MCF 10A (cell line): ENCODE results near the gene HDAC10. TPM values are rescaled to one million over a fixed set of nuclear protein-coding genes. Genes with fewer than 3 reads are reported as not detected.

Experiments used
- BruUV-seq: library from RNA; stranded (reverse); fragments of 400-500 nt; replicated peaks from 2 replicates; lab custom pipeline; 2021; lab: Mats Ljungman, UMichigan
- CTCF ChIA-PET: fragments of 300-600 bp; sonication (Branson Sonifier 250); formaldehyde crosslinking; extraction: SDS; loops from one replicate; lab custom pipeline; 2021; ENCODE audit warnings: antibody characterized with exemption, inconsistent platforms; lab: Yijun Ruan, JAX
- POLR2A ChIA-PET: fragments of 300-600, 350-650 bp; sonication (Branson Sonifier 250); formaldehyde crosslinking; extraction: SDS; loops from one replicate; lab custom pipeline; 2020; ENCODE audit warnings: antibody characterized with exemption, inconsistent platforms; lab: Yijun Ruan, JAX
- DNase-seq: peaks from one replicate; pipeline ENCODE4 v3.0.0-alpha.2; 2018; ENCODE audit not compliant: unreplicated experiment
- H3K27ac Mint-ChIP-seq: one replicate; pipeline ENCODE4 v1.8.0; 2022; ENCODE audit warnings: mild to moderate bottlenecking, low read depth, mixed read lengths; ENCODE audit not compliant: unreplicated experiment
- H3K27me3 Mint-ChIP-seq: one replicate; pipeline ENCODE4 v1.8.0; 2022; ENCODE audit warnings: mixed read lengths; ENCODE audit not compliant: insufficient read depth, unreplicated experiment
- H3K36me3 Mint-ChIP-seq: one replicate; pipeline ENCODE4 v1.8.0; 2022; ENCODE audit warnings: mild to moderate bottlenecking, moderate library complexity, mixed read lengths; ENCODE audit not compliant: insufficient read depth, unreplicated experiment
- H3K4me1 Mint-ChIP-seq: one replicate; pipeline ENCODE4 v1.8.0; 2022; ENCODE audit warnings: mixed read lengths; ENCODE audit not compliant: insufficient read depth, unreplicated experiment
- H3K4me3 Mint-ChIP-seq: one replicate; pipeline ENCODE4 v1.8.0; 2022; ENCODE audit warnings: mild to moderate bottlenecking, moderate library complexity, mixed read lengths; ENCODE audit not compliant: unreplicated experiment
- H3K9me3 Mint-ChIP-seq: one replicate; pipeline ENCODE4 v1.8.0; 2022; ENCODE audit warnings: mixed read lengths; ENCODE audit not compliant: unreplicated experiment
- CTCF ChIP-seq: fragments of 200-600 bp; IDR thresholded peaks from one replicate; pipeline ENCODE4 v1.8.0; 2022; ENCODE audit warnings: antibody characterized with exemption, mild to moderate bottlenecking; ENCODE audit not compliant: unreplicated experiment
- intact Hi-C: fragments of 100-400 bp; cut with micrococcal nuclease; formaldehyde crosslinking; loops from 2 replicates; pipeline ENCODE4 v1.14.1; 2022
- total RNA-seq: library from RNA; stranded (reverse); gene quantifications from 2 replicates; pipeline ENCODE4 v1.2.3, GENCODE V29; 2022

Gene HDAC10
- total RNA-seq, 1 experiment from 2014 or later, result 27.5 TPM

GRCh38 chr22:50208430-50208938, 42.6 kb downstream of the HDAC10 start:
- no peak for TF ChIP-seq CTCF
- DNase-seq, result no peak
- Mint-ChIP-seq H3K36me3 (peaks cover 75% of the 10 kb centered on the region), H3K4me1 (peaks cover 6% of the 10 kb centered on the region), H3K27me3 (no peaks in the 10 kb centered on the region), H3K9me3 (no peaks in the 10 kb centered on the region), H3K4me3 (no peak overlapping the region), H3K27ac (no peak overlapping the region)
- intact Hi-C loops, result no loop called here
- no TSS peak for BruUV-seq
- ChIA-PET POLR2A (interaction anchor here (0.9 to 2.1 kb wide), 2 partner anchors 14 to 60 kb away, joined by 4 to 7 read pairs; no protein-coding TSS in a partner anchor), CTCF (interaction anchor here (0.5 to 3.1 kb wide), 6 partner anchors 18 to 404 kb away, joined by 3 to 14 read pairs (median 6); no protein-coding TSS in a partner anchor)

- BruUV-seq, result no TSS peak
- no peak for TF ChIP-seq CTCF
- no peaks in the 10 kb centered on the region for H3K27me3 Mint-ChIP-seq
- peaks cover 6% of the 10 kb centered on the region for H3K4me1 Mint-ChIP-seq
- no peak overlapping the region for H3K27ac Mint-ChIP-seq
- H3K9me3 Mint-ChIP-seq, result no peaks in the 10 kb centered on the region
- ChIA-PET POLR2A (interaction anchor here (2.1 kb wide), 1 partner anchor 13 kb away, joined by 7 read pairs; no protein-coding TSS in a partner anchor), CTCF (interaction anchor here (0.7 to 3.1 kb wide), 7 partner anchors 16 to 160 kb away, joined by 3 to 14 read pairs (median 4); no protein-coding TSS in a partner anchor)
- intact Hi-C loops, result no loop called here
- DNase-seq, result no peak
- H3K36me3 Mint-ChIP-seq, result peaks cover 74% of the 10 kb centered on the region
- no peak overlapping the region for H3K4me3 Mint-ChIP-seq
Observed at GRCh38 chr22:50207383-50208140, 43.5 kb downstream of the HDAC10 start.

- intact Hi-C loops, result no loop called here
- POLR2A ChIA-PET, result interaction anchor here (0.9 to 1.0 kb wide), 2 partner anchors 15 to 88 kb away, joined by 3 to 4 read pairs; no protein-coding TSS in a partner anchor
Observed at GRCh38 chr22:50206599-50206998, 44.5 kb downstream of the HDAC10 start.

More at GRCh38 chr22:50206599-50206998, 44.5 kb downstream of the HDAC10 start:
- BruUV-seq, result no TSS peak
- no peak for TF ChIP-seq CTCF
- no peak for DNase-seq
- H3K36me3 Mint-ChIP-seq, result peaks cover 72% of the 10 kb centered on the region
- CTCF ChIA-PET, result interaction anchor here (0.6 to 3.1 kb wide), 4 partner anchors 9 to 58 kb away, joined by 3 to 14 read pairs (median 4); no protein-coding TSS in a partner anchor
- no peak overlapping the region for H3K27ac Mint-ChIP-seq
- no peak overlapping the region for H3K4me3 Mint-ChIP-seq
- no peaks in the 10 kb centered on the region for H3K27me3 Mint-ChIP-seq
- peaks cover 6% of the 10 kb centered on the region for H3K4me1 Mint-ChIP-seq
- H3K9me3 Mint-ChIP-seq, result no peaks in the 10 kb centered on the region
